Progenitor cell of endocrine pancreas (in vitro differentiated cells): ENCODE data around the gene CARS1. TPM values are rescaled to one million over a fixed set of nuclear protein-coding genes. Genes with fewer than 3 reads are reported as not detected.

Experiments used
- DNase-seq: peaks from one replicate; pipeline ENCODE4 v3.0.0; 2021; ENCODE audit warnings: low spot score; ENCODE audit not compliant: unreplicated experiment
- H3K27ac Mint-ChIP-seq: 2 replicates; pipeline ENCODE4 v1.8.0; 2021; ENCODE audit warnings: mild to moderate bottlenecking, moderate library complexity, mixed read lengths
- H3K27me3 Mint-ChIP-seq: 2 replicates; pipeline ENCODE4 v1.8.0; 2021; ENCODE audit warnings: mixed read lengths
- H3K36me3 Mint-ChIP-seq: 2 replicates; pipeline ENCODE4 v1.8.0; 2022; ENCODE audit warnings: mixed read lengths; ENCODE audit not compliant: insufficient read depth
- H3K4me1 Mint-ChIP-seq: 2 replicates; pipeline ENCODE4 v1.8.0; 2021; ENCODE audit warnings: low read depth, mixed read lengths
- H3K4me3 Mint-ChIP-seq: 2 replicates; pipeline ENCODE4 v1.8.0; 2021; ENCODE audit warnings: low read depth, mild to moderate bottlenecking, moderate library complexity, mixed read lengths
- H3K9me3 Mint-ChIP-seq: 2 replicates; pipeline ENCODE4 v1.8.0; 2021; ENCODE audit warnings: low read depth, mixed read lengths
- CTCF ChIP-seq: fragments of 200-600 bp; sonication (generic); IDR thresholded peaks from one replicate; pipeline ENCODE4 v1.5.0; 2021; ENCODE audit warnings: antibody characterized with exemption, mild to moderate bottlenecking; ENCODE audit not compliant: unreplicated experiment
- total RNA-seq: library from RNA; stranded (reverse); gene quantifications from 2 replicates; pipeline ENCODE4 v1.2.1, GENCODE V29; 2021

The CARS1 gene
- total RNA-seq, 1 donor from 2014 or later, result 56.4 TPM

- no peaks in the 10 kb centered on the region for H3K9me3 Mint-ChIP-seq
- H3K4me1 Mint-ChIP-seq, result no peaks in the 10 kb centered on the region
- no peaks in the 10 kb centered on the region for H3K36me3 Mint-ChIP-seq
- TF ChIP-seq CTCF, result peak; percentile 99
- peaks cover 15% of the 10 kb centered on the region for H3K27me3 Mint-ChIP-seq
- H3K27ac Mint-ChIP-seq, result no peak overlapping the region
- peak; percentile 65 for DNase-seq
- no peak overlapping the region for H3K4me3 Mint-ChIP-seq
Measured at GRCh38 chr11:3091846-3092602, 34.8 kb upstream of the CARS1 start.

- DNase-seq, result no peak
- Mint-ChIP-seq H3K27me3 (peaks cover 8% of the 10 kb centered on the region), H3K36me3 (no peaks in the 10 kb centered on the region), H3K4me3 (no peak overlapping the region), H3K4me1 (no peaks in the 10 kb centered on the region), H3K27ac (no peak overlapping the region), H3K9me3 (no peaks in the 10 kb centered on the region)
- no peak for TF ChIP-seq CTCF
Measured at GRCh38 chr11:3091081-3091845, 34.0 kb upstream of the CARS1 start.

GRCh38 chr11:3090096-3090901, 33.1 kb upstream of the CARS1 start:
- H3K9me3 Mint-ChIP-seq, result no peaks in the 10 kb centered on the region
- DNase-seq, result no peak
- H3K4me3 Mint-ChIP-seq, result no peak overlapping the region
- TF ChIP-seq CTCF, result no peak
- no peaks in the 10 kb centered on the region for H3K36me3 Mint-ChIP-seq
- H3K27ac Mint-ChIP-seq, result no peak overlapping the region
- H3K4me1 Mint-ChIP-seq, result no peaks in the 10 kb centered on the region
- H3K27me3 Mint-ChIP-seq, result peaks cover 8% of the 10 kb centered on the region

GRCh38 chr11:3089236-3090061, 32.2 kb upstream of the CARS1 start:
- DNase-seq, result no peak
- H3K4me1 Mint-ChIP-seq, result no peaks in the 10 kb centered on the region
- no peaks in the 10 kb centered on the region for H3K9me3 Mint-ChIP-seq
- TF ChIP-seq CTCF, result no peak
- no peak overlapping the region for H3K4me3 Mint-ChIP-seq
- no peaks in the 10 kb centered on the region for H3K36me3 Mint-ChIP-seq
- H3K27ac Mint-ChIP-seq, result no peak overlapping the region
- peaks cover 9% of the 10 kb centered on the region for H3K27me3 Mint-ChIP-seq
